Amniotic epithelial cell (primary cell): ENCODE data around the gene FAM229B.
"Not testable (repeated sequence)": the region's sequence is repeated elsewhere in the genome, so short reads cannot be mapped to it uniquely, and the experiment has no call there.

Experiments used
- DNase-seq: peaks from one replicate; pipeline ENCODE4 v3.0.0-alpha.2; 2010; ENCODE audit warnings: low read depth

The FAM229B gene

DNA sequence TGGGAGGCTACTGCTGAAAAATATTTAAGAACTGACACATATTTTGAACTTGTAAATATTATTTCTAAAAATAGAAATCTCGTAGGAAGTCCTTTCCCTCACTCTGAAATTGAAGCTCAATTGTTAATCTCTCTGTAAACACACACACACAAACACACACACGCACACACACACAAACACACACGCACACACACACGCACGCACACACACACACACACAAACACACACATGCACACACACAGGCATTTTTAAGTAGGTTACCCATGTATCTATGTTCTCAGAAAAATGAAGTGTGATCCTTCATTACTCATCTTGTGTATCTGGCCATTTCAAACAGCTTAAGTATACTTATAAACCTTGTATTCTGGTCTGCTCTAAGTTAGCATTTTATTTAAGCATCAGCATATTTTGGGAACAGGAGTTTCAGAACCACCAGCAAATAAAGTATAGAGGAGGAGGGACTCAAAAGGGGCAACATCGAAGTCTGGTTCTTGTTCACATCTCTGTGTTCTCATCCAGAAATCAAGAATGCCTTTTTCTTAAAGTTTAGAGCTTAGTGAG is 21.9 kb upstream of the FAM229B start:
- no peak for DNase-seq

GRCh38 chr6:112066606-112067005 is 20.8 kb upstream of the FAM229B start:
- no peak for DNase-seq

GRCh38 chr6:112081569-112081968 is 5.8 kb upstream of the FAM229B start:
- DNase-seq: no peak

- no peak for DNase-seq
Measured at GRCh38 chr6:112085286-112086065, 1.9 kb upstream of the FAM229B start.

DNA sequence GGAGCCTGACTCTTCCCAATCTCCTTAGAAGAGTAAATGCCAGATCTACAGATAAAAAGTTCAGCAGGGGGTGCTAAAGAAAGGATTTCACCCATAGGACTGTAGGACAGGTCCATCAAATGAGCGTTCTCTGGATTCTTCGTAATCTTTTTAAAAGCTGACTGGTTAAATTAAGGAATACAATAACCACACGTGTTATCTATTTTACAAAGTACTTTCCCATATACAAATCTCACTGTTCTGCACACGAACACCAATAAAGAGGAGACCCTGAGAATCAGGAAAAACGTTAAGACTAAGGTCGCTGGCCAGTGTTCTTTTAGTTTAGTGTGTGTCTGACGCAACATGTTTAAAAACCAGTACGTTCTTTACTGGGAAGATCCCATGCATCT is 651 bp upstream of the FAM229B start:
- DNase-seq: peak; percentile 62

GRCh38 chr6:112087916-112088315 is 525 bp downstream of the FAM229B start:
- DNase-seq: no peak

GRCh38 chr6:112096901-112097300 is 9.5 kb downstream of the FAM229B start:
- DNase-seq: no peak

- DNase-seq: no peak
Measured at GRCh38 chr6:112100561-112100960, 13.2 kb downstream of the FAM229B start.

DNA sequence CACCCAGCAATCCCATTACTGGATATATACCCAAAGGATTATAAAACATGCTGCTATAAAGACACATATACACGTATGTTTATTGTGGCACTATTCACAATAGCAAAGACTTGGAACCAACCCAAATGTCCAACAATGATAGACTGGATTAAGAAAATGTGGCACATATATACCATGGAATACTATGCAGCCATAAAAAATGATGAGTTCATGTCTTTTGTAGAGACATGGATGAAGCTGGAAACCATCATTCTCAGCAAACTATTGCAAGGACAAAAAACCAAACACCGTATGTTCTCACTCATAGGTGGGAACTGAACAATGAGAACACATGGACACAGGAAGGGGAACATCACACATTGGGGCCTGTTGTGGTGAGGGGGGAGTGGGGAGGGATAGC is 18.6 kb downstream of the FAM229B start:
- DNase-seq: not testable (repeated sequence)

DNA sequence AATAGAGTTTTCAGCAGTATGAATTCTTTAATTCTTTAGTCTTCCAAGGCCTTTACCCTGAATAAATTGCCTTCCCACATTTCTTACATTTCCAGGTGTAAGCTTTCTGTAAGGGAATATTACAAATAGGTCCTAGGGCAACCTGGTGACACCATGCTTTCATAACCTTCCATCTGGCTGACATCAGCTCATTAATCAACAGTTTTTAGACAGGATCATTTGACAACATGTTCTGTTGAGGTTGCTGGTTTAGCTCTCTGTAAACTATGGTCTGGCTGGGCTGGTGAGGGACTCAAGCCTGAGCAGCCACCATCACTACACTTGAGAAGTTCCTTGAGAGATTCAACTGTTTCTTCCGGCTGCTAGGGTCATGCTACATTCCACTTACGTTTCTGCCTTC is 19.2 kb downstream of the FAM229B start:
- DNase-seq: no peak

DNA sequence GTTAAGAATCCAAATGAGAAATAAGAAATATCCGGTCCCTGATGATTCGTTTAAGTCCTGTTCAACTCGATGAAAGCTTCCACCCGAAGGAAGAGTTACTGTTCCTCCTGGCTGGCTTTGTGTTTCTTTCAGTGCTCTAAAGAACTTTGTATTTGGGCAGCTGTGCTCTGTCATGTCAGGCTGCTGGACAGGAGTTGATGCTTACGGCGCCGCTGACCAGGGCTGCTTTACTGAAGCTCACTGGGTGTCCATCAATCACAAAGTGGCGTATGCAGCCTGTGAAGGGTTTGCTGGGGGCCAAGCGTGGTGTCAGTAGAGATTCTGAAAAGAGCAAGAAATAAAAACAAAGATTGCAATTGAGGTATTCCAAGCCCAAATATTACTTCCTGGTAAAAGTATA is 21.9 kb downstream of the FAM229B start:
- peak; percentile 24 for DNase-seq

DNA sequence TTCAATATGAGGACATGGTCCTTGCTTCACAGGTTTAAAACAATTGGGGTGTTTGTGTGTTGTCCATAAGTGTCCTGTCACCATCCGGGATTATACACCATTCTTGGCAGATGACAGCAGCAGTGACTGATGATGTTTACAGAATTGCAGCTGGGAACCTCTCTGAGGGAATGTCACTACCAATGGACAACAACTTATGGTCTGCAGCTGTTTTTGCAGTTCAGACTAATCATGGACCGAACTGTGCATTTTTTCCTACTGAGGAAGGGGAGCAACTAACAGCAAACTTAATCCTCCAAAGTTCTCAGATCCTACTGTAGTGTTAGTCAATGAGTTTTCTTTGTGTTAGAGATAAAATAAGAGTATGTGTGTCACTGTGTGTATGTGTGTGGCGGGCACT is 26.0 kb downstream of the FAM229B start:
- no peak for DNase-seq

DNA sequence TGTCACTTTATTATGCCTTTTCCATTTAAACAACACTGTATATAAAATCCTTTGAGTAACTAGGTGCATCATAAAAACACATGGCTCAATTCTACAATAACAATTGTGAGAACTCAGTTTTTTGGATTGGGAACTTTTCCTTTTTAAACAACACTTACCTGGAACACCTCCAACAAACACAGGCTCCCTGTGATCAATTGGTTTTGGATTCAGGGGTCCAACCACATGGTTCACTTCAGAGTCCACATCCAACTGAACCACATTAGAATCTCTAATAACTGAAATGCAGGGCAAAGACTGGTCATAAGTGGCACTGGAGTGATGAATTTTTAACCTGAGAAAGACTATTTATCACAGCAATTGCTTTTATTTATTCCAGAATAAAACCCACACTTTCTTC is 26.5 kb downstream of the FAM229B start:
- no peak for DNase-seq

GRCh38 chr6:112114577-112115223 is 27.3 kb downstream of the FAM229B start:
- no peak for DNase-seq

- no peak for DNase-seq
Measured at GRCh38 chr6:112116221-112116620, 28.8 kb downstream of the FAM229B start.

DNA sequence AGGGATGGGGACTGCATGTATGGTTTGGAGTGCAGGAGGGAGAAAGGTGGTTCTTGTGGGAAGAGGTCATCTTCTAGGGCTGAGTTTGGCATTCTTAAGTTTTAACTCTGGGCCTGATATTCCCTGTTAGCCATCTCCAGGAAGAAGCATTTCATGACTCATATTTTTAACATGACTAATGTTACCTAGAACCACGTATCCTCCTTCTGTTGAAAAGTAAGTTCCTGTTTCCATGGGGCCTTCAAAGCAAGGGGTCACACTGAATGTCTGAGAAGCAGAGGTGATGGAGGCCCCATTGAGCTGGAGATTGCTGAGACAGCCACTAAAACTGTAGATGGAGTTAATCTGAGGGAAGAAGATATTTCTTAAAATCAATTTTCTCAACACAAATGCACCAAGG is 30.2 kb downstream of the FAM229B start:
- peak; percentile 14 for DNase-seq

DNA sequence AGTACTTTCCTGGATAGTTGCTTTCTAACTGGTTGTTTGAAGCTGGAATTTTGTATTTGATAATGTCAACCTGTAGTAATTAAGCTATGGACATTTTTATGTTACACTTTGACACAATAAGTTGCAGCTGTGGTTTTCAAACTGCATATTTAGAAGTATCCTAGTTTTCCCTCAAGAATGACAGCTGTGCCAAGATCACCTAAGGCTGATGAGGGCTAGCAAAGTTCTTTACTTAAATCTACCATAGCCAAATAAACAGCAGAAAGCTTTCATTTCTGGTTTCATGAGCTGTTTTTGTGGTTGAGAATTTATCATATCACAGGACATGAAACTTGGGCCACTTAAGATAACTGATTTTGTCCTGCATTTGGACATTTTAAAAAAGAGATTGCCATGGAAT is 30.6 kb downstream of the FAM229B start:
- DNase-seq: no peak

- DNase-seq: no peak
Measured at GRCh38 chr6:112122756-112123155, 35.4 kb downstream of the FAM229B start.

DNA sequence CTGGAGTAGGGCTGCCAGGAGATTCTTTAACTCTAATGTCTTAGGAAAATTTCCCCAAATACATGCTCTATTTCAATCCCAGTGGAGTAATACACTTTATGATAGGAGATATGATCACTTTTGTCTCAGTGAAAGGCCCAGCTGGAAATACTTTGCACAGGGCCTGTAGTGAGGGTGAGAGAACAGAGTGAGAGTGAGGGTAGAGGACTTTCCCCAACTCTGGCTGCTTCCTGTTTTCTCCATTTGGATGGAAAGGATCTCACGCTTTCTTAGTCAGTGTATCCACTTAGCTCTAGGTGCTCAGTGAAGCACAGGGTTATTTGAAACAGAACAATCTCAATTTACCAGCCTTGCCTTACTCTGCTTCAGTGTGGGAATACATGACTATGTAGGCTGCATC is 36.6 kb downstream of the FAM229B start:
- no peak for DNase-seq

- no peak for DNase-seq
Measured at GRCh38 chr6:112128208-112128607, 40.8 kb downstream of the FAM229B start.

DNA sequence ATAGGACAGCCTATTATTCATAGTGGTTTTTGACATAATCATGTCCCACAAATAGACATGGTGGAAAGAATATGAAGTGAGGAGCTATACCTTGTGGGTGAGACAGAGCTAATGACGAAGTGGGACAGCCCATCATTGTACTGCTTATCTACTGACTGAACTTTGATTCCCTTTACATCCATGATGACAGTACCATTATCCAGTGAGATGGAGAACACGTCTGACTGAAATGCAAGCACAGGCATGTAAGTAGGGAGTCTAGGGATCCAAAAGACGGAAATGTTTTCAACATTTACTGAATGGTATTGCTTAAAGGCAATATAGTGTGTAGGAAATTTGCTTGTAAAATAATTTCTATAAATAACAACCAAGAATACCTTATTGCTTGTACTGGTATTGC is 43.5 kb downstream of the FAM229B start:
- no peak for DNase-seq

DNA sequence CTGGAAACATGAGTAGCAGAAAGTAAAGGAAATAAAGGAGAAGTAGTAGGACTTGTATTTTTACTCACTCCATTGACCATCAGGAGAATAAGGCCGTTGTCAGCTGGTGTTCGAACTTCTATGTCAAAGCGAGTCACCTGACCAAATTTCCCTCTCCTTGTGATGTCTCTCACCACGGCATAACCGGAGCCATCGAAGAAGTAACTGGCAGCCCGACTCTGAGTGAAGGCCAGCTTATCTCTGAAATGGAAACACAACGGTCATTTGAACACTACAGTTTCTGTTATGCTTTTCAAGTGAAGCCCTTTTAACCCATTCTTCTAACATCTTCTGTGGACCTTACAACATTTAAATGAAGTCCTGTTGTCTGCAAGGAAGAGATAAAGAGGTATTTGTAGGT is 51.7 kb downstream of the FAM229B start:
- DNase-seq: no peak

- DNase-seq: no peak
Measured at GRCh38 chr6:112141707-112142106, 54.3 kb downstream of the FAM229B start.
